ENCODE data around the gene FAM13B.
"Not testable (repeated sequence)": the region's sequence is repeated elsewhere in the genome, so short reads cannot be mapped to it uniquely, and the experiment has no call there.

GRCh38 chr5:138052718-138053117 lies 19.8 kb upstream of the FAM13B start:
- TF ChIP-seq POLR2AphosphoS5 (IDR thresholded peaks at IDR 0.05); CTCF (IDR thresholded peaks at IDR 0.05); POLR2A (IDR thresholded peaks at IDR 0.05; ENCODE audit: low read depth): not testable (repeated sequence)

Data from esophagus muscularis mucosa (tissue), 3 donors.